ENCODE results near the gene CPA4.

Gene CPA4

DNA sequence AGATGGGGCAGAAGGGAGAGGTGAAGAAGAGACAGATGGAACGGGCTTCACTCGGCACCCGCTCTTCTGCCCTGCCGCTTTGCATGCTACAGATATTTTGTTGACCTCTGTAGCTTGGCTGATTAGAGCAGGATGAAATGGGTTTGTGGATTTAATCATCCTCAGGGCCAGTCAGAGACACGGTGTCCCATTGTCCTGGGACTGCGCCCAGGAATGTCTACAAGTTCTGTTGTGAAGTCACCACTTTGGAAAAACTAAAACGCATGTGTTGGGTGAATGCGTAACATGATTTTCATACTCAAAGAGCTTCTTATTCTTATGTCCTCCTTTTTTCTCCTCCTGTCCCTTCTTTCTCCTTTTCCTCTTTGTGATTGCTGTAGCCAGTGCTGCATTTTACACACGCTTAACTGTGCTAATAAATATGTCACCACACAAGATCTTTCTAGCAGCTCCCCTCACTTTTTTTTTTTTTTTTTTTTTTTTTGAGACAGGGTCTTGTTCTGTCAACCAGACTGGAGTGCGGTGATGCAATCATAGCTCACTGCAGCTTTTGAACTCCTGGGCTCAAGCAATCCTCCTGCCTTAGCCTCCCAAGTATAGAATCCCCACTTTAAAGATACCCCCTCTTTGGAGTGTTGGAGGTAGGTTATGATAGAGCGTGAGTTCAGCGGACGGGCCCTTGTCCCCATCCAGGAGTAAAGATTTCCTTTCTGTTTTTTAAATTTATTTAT lies 3.4 kb downstream of the CPA4 start:
- DNase-seq (ENCODE audit: low read depth): peak; percentile 82
- H3K4me3 ChIP-seq (ENCODE audit: low read length): no peak overlapping the region
- TF ChIP-seq, protein P1, sequence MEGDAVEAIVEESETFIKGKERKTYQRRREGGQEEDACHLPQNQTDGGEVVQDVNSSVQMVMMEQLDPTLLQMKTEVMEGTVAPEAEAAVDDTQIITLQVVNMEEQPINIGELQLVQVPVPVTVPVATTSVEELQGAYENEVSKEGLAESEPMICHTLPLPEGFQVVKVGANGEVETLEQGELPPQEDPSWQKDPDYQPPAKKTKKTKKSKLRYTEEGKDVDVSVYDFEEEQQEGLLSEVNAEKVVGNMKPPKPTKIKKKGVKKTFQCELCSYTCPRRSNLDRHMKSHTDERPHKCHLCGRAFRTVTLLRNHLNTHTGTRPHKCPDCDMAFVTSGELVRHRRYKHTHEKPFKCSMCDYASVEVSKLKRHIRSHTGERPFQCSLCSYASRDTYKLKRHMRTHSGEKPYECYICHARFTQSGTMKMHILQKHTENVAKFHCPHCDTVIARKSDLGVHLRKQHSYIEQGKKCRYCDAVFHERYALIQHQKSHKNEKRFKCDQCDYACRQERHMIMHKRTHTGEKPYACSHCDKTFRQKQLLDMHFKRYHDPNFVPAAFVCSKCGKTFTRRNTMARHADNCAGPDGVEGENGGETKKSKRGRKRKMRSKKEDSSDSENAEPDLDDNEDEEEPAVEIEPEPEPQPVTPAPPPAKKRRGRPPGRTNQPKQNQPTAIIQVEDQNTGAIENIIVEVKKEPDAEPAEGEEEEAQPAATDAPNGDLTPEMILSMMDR (conservative IDR thresholded peaks at IDR 0.05; ENCODE audit: low read length): no peak

DNA sequence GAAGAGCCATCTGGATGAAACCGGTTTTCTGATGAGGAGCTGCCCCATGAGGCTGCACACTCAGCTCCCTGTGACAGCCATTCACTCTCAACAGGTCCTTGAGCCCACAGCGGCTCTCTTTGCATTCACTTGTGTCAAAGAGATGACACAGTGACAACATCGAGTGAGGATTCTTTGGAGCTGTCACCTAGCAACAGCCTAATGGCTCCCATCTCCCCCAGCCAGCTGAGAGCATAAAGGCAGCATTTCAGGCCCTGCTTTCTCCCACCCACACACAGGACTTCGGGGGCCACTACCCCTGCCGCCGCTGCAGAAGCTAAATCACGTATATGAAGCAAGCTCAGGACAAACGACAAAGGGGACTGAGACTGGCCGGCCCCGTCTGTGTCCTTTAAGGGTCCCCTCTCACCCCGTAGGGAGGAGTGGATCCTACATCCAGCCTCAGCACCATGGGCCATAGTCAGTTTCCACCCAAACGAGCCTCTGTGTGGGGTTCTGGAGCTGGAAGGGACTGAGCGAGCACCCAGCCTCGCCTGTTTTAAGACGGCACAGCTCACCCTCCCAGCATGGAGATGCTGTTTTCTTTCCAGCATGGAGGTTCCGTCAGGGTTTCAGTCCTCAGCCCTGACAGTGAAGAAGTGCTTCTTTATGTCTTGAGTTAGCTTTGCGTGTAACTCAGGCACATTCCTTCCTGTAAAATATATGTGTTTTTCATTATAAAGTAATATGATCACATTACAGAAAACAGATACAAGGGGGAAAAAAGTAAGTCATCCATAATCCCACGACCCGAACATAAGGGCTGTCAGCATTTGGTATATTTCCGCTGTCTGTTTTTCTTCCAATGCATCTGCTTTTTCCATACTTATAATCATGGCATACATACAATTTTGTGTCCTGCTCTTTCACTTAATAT lies 4.9 kb downstream of the CPA4 start:
- DNase-seq (ENCODE audit: low read depth): no peak
- H3K4me3 ChIP-seq (ENCODE audit: low read length): no peak overlapping the region
- TF ChIP-seq, protein P1 (conservative IDR thresholded peaks at IDR 0.05; ENCODE audit: low read length): no peak

DNA sequence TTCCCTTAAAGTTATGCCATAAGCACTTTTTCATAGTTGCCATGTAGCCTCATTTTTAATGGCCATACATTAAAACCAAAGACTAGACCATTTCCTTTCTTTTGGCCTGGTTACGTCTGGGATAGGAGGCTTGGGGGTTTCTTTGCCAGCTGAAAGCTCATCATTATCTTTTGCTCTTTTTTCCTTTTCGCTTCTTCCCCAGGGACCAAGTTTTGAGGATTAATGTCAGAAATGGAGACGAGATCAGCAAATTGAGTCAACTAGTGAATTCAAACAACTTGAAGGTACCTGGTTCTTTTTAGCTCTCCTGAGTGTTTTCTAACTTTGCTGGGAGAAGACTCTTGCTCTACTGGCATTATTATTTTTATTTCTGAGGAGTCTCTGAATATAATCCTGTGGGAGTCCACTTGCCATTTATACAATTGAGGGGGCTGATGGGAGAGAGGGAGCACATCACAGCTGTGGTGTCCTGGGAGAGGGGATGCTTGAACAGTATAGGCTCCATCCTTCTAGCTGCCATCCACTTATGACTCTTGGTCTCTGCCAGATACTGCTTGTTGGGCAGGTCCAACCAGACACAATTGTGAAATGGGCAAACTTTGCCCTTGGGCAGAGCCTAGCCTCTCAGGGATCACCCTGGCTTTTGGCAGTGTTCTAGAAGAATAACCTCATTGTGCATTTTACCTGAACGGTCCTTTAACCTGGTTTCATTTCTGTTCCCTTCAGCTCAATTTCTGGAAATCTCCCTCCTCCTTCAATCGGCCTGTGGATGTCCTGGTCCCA lies 5.8 kb downstream of the CPA4 start:
- DNase-seq (ENCODE audit: low read depth): no peak
- H3K4me3 ChIP-seq (ENCODE audit: low read length): no peak overlapping the region
- TF ChIP-seq, protein P1 (conservative IDR thresholded peaks at IDR 0.05; ENCODE audit: low read length): no peak

DNA sequence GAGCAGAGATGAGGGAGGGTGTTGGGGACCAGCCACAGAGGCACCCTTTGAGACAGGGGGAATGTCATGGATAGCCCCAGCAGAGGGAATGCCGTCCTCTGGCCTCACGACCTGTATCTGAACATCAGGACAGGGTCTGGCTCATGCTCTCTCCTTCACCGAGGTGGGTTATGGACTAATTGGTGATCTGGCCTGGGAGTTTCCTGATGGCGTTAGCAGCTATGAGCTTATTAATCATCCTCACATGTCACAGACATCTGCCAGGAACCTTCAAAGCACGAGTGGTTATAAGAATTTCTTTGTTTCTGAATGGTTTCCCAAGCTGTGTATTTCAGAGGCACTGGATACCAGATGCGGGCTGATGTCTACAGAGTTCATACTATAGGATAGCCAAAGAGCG lies 6.9 kb downstream of the CPA4 start:
- H3K4me3 ChIP-seq (ENCODE audit: low read length): no peak overlapping the region
- TF ChIP-seq, protein P1 (conservative IDR thresholded peaks at IDR 0.05; ENCODE audit: low read length): no peak
- peak; percentile 56 for DNase-seq (ENCODE audit: low read depth)

GRCh38 chr7:130301501-130302020 lies 8.6 kb downstream of the CPA4 start:
- TF ChIP-seq, protein P1 (conservative IDR thresholded peaks at IDR 0.05; ENCODE audit: low read length): no peak
- no peak for DNase-seq (ENCODE audit: low read depth)
- H3K4me3 ChIP-seq (ENCODE audit: low read length): no peak overlapping the region

DNA sequence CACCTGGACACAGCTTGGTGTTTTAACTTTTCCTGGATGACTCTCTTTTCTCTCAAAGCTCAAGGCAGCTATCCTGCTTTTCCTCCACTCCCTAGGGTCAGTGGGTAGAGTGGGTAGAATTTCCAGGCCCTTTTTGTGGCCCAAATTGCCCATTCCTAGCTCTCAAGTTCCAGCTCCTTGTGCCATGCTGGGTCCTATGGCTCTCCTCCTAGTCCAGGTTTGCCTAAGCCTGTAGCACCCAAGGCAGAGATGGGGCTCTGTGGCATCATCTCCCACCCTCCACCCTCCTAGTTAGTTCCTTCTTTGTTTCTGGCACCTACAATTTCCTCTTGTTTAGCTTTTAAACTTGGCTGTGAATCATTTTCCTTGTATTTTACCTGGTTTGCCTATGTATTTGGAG lies 9.7 kb downstream of the CPA4 start:
- H3K4me3 ChIP-seq (ENCODE audit: low read length): no peak overlapping the region
- DNase-seq (ENCODE audit: low read depth): no peak
- TF ChIP-seq, protein P1 (conservative IDR thresholded peaks at IDR 0.05; ENCODE audit: low read length): no peak

All from AG10803 (cell line).